ENCODE measurements around the gene SMOC1. TPM values are rescaled to one million over a fixed set of nuclear protein-coding genes. Genes with fewer than 3 reads are reported as not detected.

The SMOC1 gene
- total RNA-seq, 1 experiment from 2014 or later: 0.68 TPM

GRCh38 chr14:69839661-69840060 is 39.6 kb upstream of the SMOC1 start:
- H3K9ac ChIP-seq (ENCODE audit: extremely low read depth, insufficient read length, low read length): no peak overlapping the region
- no peak overlapping the region for H3K4me2 ChIP-seq (ENCODE audit: insufficient read depth, insufficient read length, low read length)
- no peak overlapping the region for H3T11ph ChIP-seq (ENCODE audit: low read length)
- no peak overlapping the region for H2BK12ac ChIP-seq (ENCODE audit: insufficient read length, low read depth, low read length)
- H3K27me3 ChIP-seq (ENCODE audit: insufficient read depth, low read length): no peaks in the 10 kb centered on the region
- no CpG with 5 or more reads among the region's 3 CpGs for WGBS (ENCODE audit: extremely low coverage, insufficient read length, low lambda C conversion rate)
- no peaks in the 10 kb centered on the region for H3K36me3 Mint-ChIP-seq (ENCODE audit: insufficient read depth in 1 of 3, low read depth in 3 of 3)
- no peak overlapping the region for H4K91ac ChIP-seq (ENCODE audit: insufficient read length, low read depth, low read length)
- H3K18ac ChIP-seq (ENCODE audit: insufficient read length, low read depth, low read length): no peak overlapping the region
- H3K79me2 ChIP-seq (ENCODE audit: insufficient read depth, low read length): no peaks in the 10 kb centered on the region
- H3K4me3 Mint-ChIP-seq: no peak overlapping the region
- no peaks in the 10 kb centered on the region; the same call in 1 of the 2 replicates for H3K4me1 ChIP-seq (ENCODE audit: insufficient read depth, low read length)
- no peaks in the 10 kb centered on the region for H3K9me3 Mint-ChIP-seq
- no peaks in the 10 kb centered on the region for H4K20me1 ChIP-seq (ENCODE audit: control insufficient read depth, insufficient read depth, insufficient read length)
- H2BK5ac ChIP-seq (ENCODE audit: insufficient read length, low read length): no peak overlapping the region
- no peak overlapping the region for H2BK120ac ChIP-seq (ENCODE audit: low read depth, low read length, poor library complexity, severe bottlenecking)
- no peaks in the 10 kb centered on the region for H3K79me1 ChIP-seq (ENCODE audit: insufficient read depth, low read depth, low read length, poor library complexity, severe bottlenecking)
- no peaks in the 10 kb centered on the region for H3K23me2 ChIP-seq (ENCODE audit: insufficient read length, low read depth, low read length, poor library complexity, severe bottlenecking)
- no peak overlapping the region for H4K8ac ChIP-seq (replicated peaks; ENCODE audit: insufficient read length, low read depth, low read length)
- H3K4ac ChIP-seq (ENCODE audit: low read depth, low read length): no peak overlapping the region
- H3K23ac ChIP-seq (ENCODE audit: insufficient read length, low read depth, low read length): no peak overlapping the region
- no peak overlapping the region for H3K56ac ChIP-seq (ENCODE audit: insufficient read length, low read depth, low read length)
- no peak overlapping the region for H3K27ac ChIP-seq (ENCODE audit: insufficient read length, low read depth, low read length)
- no peaks in the 10 kb centered on the region for H3K9me3 ChIP-seq (ENCODE audit: control insufficient read depth, low read depth, low read length)
- no peaks in the 10 kb centered on the region for H3K4me1 Mint-ChIP-seq
- no peak overlapping the region for H2AK5ac ChIP-seq (ENCODE audit: insufficient read length, low read length)
- no peak overlapping the region for H3K27ac Mint-ChIP-seq
- no peak overlapping the region for H2BK20ac ChIP-seq (ENCODE audit: low read depth, low read length, poor library complexity, severe bottlenecking)
- no peak overlapping the region for H3K14ac ChIP-seq (ENCODE audit: insufficient read depth, low read length)
- H3K27me3 Mint-ChIP-seq (ENCODE audit: low read depth): no peaks in the 10 kb centered on the region
- no peak overlapping the region for H2AFZ ChIP-seq (ENCODE audit: low read length)
- TF ChIP-seq, protein P1, sequence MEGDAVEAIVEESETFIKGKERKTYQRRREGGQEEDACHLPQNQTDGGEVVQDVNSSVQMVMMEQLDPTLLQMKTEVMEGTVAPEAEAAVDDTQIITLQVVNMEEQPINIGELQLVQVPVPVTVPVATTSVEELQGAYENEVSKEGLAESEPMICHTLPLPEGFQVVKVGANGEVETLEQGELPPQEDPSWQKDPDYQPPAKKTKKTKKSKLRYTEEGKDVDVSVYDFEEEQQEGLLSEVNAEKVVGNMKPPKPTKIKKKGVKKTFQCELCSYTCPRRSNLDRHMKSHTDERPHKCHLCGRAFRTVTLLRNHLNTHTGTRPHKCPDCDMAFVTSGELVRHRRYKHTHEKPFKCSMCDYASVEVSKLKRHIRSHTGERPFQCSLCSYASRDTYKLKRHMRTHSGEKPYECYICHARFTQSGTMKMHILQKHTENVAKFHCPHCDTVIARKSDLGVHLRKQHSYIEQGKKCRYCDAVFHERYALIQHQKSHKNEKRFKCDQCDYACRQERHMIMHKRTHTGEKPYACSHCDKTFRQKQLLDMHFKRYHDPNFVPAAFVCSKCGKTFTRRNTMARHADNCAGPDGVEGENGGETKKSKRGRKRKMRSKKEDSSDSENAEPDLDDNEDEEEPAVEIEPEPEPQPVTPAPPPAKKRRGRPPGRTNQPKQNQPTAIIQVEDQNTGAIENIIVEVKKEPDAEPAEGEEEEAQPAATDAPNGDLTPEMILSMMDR (conservative IDR thresholded peaks at IDR 0.05): no peak
- no peak overlapping the region for H2BK15ac ChIP-seq (ENCODE audit: low read depth, low read length)
- no peak for DNase-seq
- H4K5ac ChIP-seq (ENCODE audit: insufficient read length, low read depth, low read length): no peak overlapping the region

All from H9 (cell line).